CD1c-positive myeloid dendritic cell (primary cell): Measurements from ENCODE around the gene MAPKBP1.
"Not testable (repeated sequence)": the region's sequence is repeated elsewhere in the genome, so short reads cannot be mapped to it uniquely, and the experiment has no call there.

ENCODE experiments used
- DNase-seq: peaks from one replicate; pipeline ENCODE4 v3.0.0-alpha.2; 2016; ENCODE audit errors: extremely low spot score

Gene MAPKBP1

GRCh38 chr15:41774062-41774881 lies at the start of gene MAPKBP1:
TSS of gene MAPKBP1 (plus strand) at chr15:41774484. CDS start at chr15:41775276, 792 bp downstream.
- DNase-seq = peak; percentile 100

- DNase-seq = no peak
Measured at GRCh38 chr15:41727143-41727542, 47.1 kb upstream of the MAPKBP1 start.

GRCh38 chr15:41728061-41728460 lies 46.2 kb upstream of the MAPKBP1 start:
- not testable (repeated sequence) for DNase-seq

GRCh38 chr15:41730543-41730942 lies 43.7 kb upstream of the MAPKBP1 start:
- peak; percentile 17 for DNase-seq

GRCh38 chr15:41732483-41732882 lies 41.8 kb upstream of the MAPKBP1 start:
- DNase-seq = no peak

- DNase-seq = no peak
Measured at GRCh38 chr15:41734079-41734478, 40.2 kb upstream of the MAPKBP1 start.

GRCh38 chr15:41735046-41735445 lies 39.2 kb upstream of the MAPKBP1 start:
- no peak for DNase-seq

GRCh38 chr15:41735492-41735891 lies 38.8 kb upstream of the MAPKBP1 start:
- DNase-seq = not testable (repeated sequence)

- no peak for DNase-seq
Measured at GRCh38 chr15:41746802-41747201, 27.5 kb upstream of the MAPKBP1 start.

GRCh38 chr15:41756198-41756597 lies 18.1 kb upstream of the MAPKBP1 start:
- no peak for DNase-seq

GRCh38 chr15:41772720-41773331 lies 1.5 kb upstream of the MAPKBP1 start:
- peak; percentile 80 for DNase-seq

- DNase-seq = peak; percentile 2
Measured at GRCh38 chr15:41773332-41773728, 954 bp upstream of the MAPKBP1 start.

GRCh38 chr15:41773729-41774061 lies 589 bp upstream of the MAPKBP1 start:
- no peak for DNase-seq

GRCh38 chr15:41774882-41775417 lies 666 bp downstream of the MAPKBP1 start:
- peak; percentile 76 for DNase-seq

GRCh38 chr15:41775651-41776050 lies 1.4 kb downstream of the MAPKBP1 start:
- DNase-seq = no peak

- DNase-seq = no peak
Measured at GRCh38 chr15:41777421-41777973, 3.2 kb downstream of the MAPKBP1 start.

GRCh38 chr15:41778521-41778920 lies 4.2 kb downstream of the MAPKBP1 start:
- DNase-seq = no peak

- no peak for DNase-seq
Measured at GRCh38 chr15:41779662-41780157, 5.4 kb downstream of the MAPKBP1 start.

GRCh38 chr15:41780266-41780665 lies 6.0 kb downstream of the MAPKBP1 start:
- no peak for DNase-seq

- DNase-seq = no peak
Measured at GRCh38 chr15:41780727-41781126, 6.4 kb downstream of the MAPKBP1 start.

- no peak for DNase-seq
Measured at GRCh38 chr15:41782371-41783282, 8.3 kb downstream of the MAPKBP1 start.

GRCh38 chr15:41783296-41783695 lies 9.0 kb downstream of the MAPKBP1 start:
- no peak for DNase-seq
